GM12878 (cell line): ENCODE data around the gene SPG7. TPM values are rescaled to one million over a fixed set of nuclear protein-coding genes. Genes with fewer than 3 reads are reported as not detected.

ENCODE experiments used
- ATAC-seq: fragments of 200-7000 bp; cut with Tn5 transposase; 3 replicates; pipeline ENCODE4 v1.9.1; 2020; ENCODE audit warnings: mild to moderate bottlenecking, moderate library complexity
- BruUV-seq: library from RNA; stranded (reverse); fragments of 400-500 nt; replicated peaks from 2 replicates; lab custom pipeline; 2021; lab: Mats Ljungman, UMichigan
- CTCF ChIA-PET: fragments of 300-600 bp; sonication (Branson Sonifier 250); formaldehyde crosslinking; extraction: SDS; loops from one replicate; lab custom pipeline; 2021; ENCODE audit warnings: inconsistent platforms; lab: Yijun Ruan, JAX
- POLR2A ChIA-PET: fragments of 350-600 bp; formaldehyde crosslinking; extraction: SDS; loops from one replicate; lab custom pipeline; 2021; ENCODE audit warnings: inconsistent platforms; lab: Charles Lee
- RAD21 ChIA-PET: fragments of 300-600 bp; sonication (Branson Sonifier 250); formaldehyde crosslinking; loops from one replicate; lab custom pipeline; 2023; ENCODE audit warnings: antibody characterized with exemption; ENCODE audit not compliant: unreplicated experiment; lab: Charles Lee
- SMC1A ChIA-PET: fragments of 300-600 bp; sonication (Branson Sonifier 250); formaldehyde crosslinking; loops from one replicate; lab custom pipeline; 2023; ENCODE audit not compliant: unreplicated experiment, uncharacterized antibody; lab: Charles Lee
- DNase-seq: peaks from one replicate; pipeline ENCODE4 v3.0.0-alpha.2; 2011; ENCODE audit warnings: low read depth, low spot score
- FAIRE-seq: peaks from 3 replicates; lab custom pipeline; 2011; peaks lifted over from hg19 to GRCh38; lab: Jason Lieb, UNC
- H2AFZ ChIP-seq: 2 replicates; pipeline ENCODE4 v1.6.0; 2011; ENCODE audit warnings: low read depth, low read length, control low read depth; ENCODE audit not compliant: control insufficient read depth
- H3K27ac ChIP-seq: 2 replicates; pipeline ENCODE4 v1.5.1; 2011; ENCODE audit warnings: control low read depth; ENCODE audit not compliant: control insufficient read depth, insufficient read depth
- H3K27me3 ChIP-seq, 2 experiments: replicated peaks in 1 of 2; 2 replicates each; pipeline versions ENCODE4 v1.6.0 to v1.6.1; 2011; ENCODE audit warnings: low read length in 1 of 2; ENCODE audit not compliant: control insufficient read depth in 2 of 2, insufficient read depth in 2 of 2
- H3K36me3 ChIP-seq, 2 experiments: 2 replicates each; pipeline ENCODE4 v1.5.1; 2011; ENCODE audit warnings: low read length in 1 of 2; ENCODE audit not compliant: control insufficient read depth in 2 of 2, insufficient read depth in 2 of 2
- H3K4me1 ChIP-seq: 2 replicates; pipeline ENCODE4 v1.6.1; 2011; ENCODE audit warnings: mild to moderate bottlenecking, low read length, moderate library complexity, mixed read lengths; ENCODE audit not compliant: control insufficient read depth, insufficient read depth
- H3K4me2 ChIP-seq: 2 replicates; pipeline ENCODE4 v1.6.0; 2011; ENCODE audit warnings: control low read depth; ENCODE audit not compliant: control insufficient read depth, insufficient read depth
- H3K4me3 ChIP-seq: fragments of 200-600 bp; sonication (generic); 2 replicates; pipeline ENCODE4 v1.5.1; 2016
- H3K79me2 ChIP-seq: 2 replicates; pipeline ENCODE4 v1.6.0; 2011; ENCODE audit warnings: low read length; ENCODE audit not compliant: control insufficient read depth, insufficient read depth
- H3K9ac ChIP-seq: 2 replicates; pipeline ENCODE4 v1.8.0; 2011; ENCODE audit warnings: low read length, control low read depth, mixed read lengths; ENCODE audit not compliant: control insufficient read depth, insufficient read depth
- H3K9me3 ChIP-seq: replicated peaks from 3 replicates; pipeline ENCODE4 v1.5.1; 2011; ENCODE audit warnings: mild to moderate bottlenecking, low read length; ENCODE audit not compliant: control insufficient read depth, insufficient read depth
- H4K20me1 ChIP-seq: 2 replicates; pipeline ENCODE4 v1.6.0; 2011; ENCODE audit not compliant: control insufficient read depth, insufficient read depth
- BCL11A ChIP-seq: IDR thresholded peaks from 2 replicates; pipeline ENCODE4 v1.6.1; 2011; ENCODE audit warnings: low read depth, low read length
- CBFB ChIP-seq: IDR thresholded peaks from 2 replicates; pipeline ENCODE4 v1.6.1; 2016; ENCODE audit warnings: antibody characterized with exemption, low read depth
- CREB1 ChIP-seq: IDR thresholded peaks from 2 replicates; pipeline ENCODE4 v1.6.1; 2012; ENCODE audit warnings: low read depth, mild to moderate bottlenecking, inconsistent platforms
- EZH2 ChIP-seq: IDR thresholded peaks from 2 replicates; pipeline ENCODE4 v1.6.1; 2012; ENCODE audit warnings: low read depth, mild to moderate bottlenecking, control low read depth, inconsistent platforms, low read length, borderline replicate concordance; ENCODE audit not compliant: control insufficient read depth
- FOXM1 ChIP-seq: IDR thresholded peaks from 2 replicates; pipeline ENCODE4 v1.6.1; 2012; ENCODE audit warnings: low read depth, mild to moderate bottlenecking, inconsistent platforms, low read length, moderate library complexity
- JUND ChIP-seq: IDR thresholded peaks from 2 replicates; pipeline ENCODE4 v1.6.1; 2012; ENCODE audit warnings: low read depth, mild to moderate bottlenecking, low read length, improper control_type of control experiment, moderate library complexity
- MEF2A ChIP-seq: IDR thresholded peaks from 2 replicates; pipeline ENCODE4 v1.6.1; 2011; ENCODE audit warnings: low read depth, mild to moderate bottlenecking, low read length, moderate library complexity; ENCODE audit not compliant: insufficient read depth
- MTA3 ChIP-seq: IDR thresholded peaks from 2 replicates; pipeline ENCODE4 v1.6.1; 2012; ENCODE audit warnings: low read length, inconsistent platforms, borderline replicate concordance
- NR2F1 ChIP-seq: fragments of 450-650 bp; conservative IDR thresholded peaks from 2 replicates; pipeline ENCODE4 v1.6.1; 2017; ENCODE audit warnings: mild to moderate bottlenecking
- PAX5 ChIP-seq: IDR thresholded peaks from 2 replicates; pipeline ENCODE4 v1.6.1; 2011; ENCODE audit warnings: low read depth, low read length, borderline replicate concordance
- SUPT20H ChIP-seq: IDR thresholded peaks from 2 replicates; pipeline ENCODE4 v1.6.1; 2011; ENCODE audit warnings: low read depth, mild to moderate bottlenecking, low read length, moderate library complexity, borderline replicate concordance; ENCODE audit not compliant: control insufficient read depth
- YY1 ChIP-seq: IDR thresholded peaks from 2 replicates; pipeline ENCODE4 v1.6.1; 2011; ENCODE audit warnings: low read depth, mild to moderate bottlenecking, low read length
- WGBS: methylation state at CpG from one replicate; pipeline ENCODE4 v1.1.6; 2016; ENCODE audit warnings: low lambda C conversion rate; ENCODE audit not compliant: insufficient replicate concordance, insufficient coverage; ENCODE audit errors: missing lambda C conversion rate; 5-methylcytosine and 5-hydroxymethylcytosine counted together
- in situ Hi-C: fragments of 300-500 bp; cut with MboI; formaldehyde crosslinking; loops from 9 replicates; pipeline ENCODE4 v1.14.3; 2018; ENCODE audit warnings: mixed read lengths
- intact Hi-C: fragments of 100-400 bp; cut with micrococcal nuclease; formaldehyde crosslinking; loops from one replicate; pipeline ENCODE4 v1.14.2; 2022; ENCODE audit not compliant: unreplicated experiment
- polyA plus RNA-seq, 11 experiments: library from polyadenylated mRNA; depleted of rRNA in 4 of 11; unstranded in 6 of 11; stranded (reverse) in 5 of 11; fragments of >200 nt; fragmentation: Nextera tagmentation in 4 of 11; fragmentation: Illumina TruSeq in 1 of 11; extraction: Ambion mirVana in 4 of 11; extraction: Trizol in 1 of 11; gene quantifications; 1 replicate in 1 of 11; 2 replicates in 10 of 11; pipeline versions ENCODE4 v1.2.1 to v1.2.3, GENCODE V29; 2011 to 2016; ENCODE audit warnings: inconsistent platforms in 2 of 11, missing spikeins in 2 of 11, low read depth in 1 of 11
- total RNA-seq, 4 experiments: library from RNA; depleted of rRNA in 3 of 4; stranded (reverse); fragments of >200 nt in 3 of 4; fragmentation: Illumina TruSeq in 1 of 4; extraction: Trizol in 1 of 4; gene quantifications; 2 replicates each; pipeline versions ENCODE4 v1.2.1 to v1.2.3, GENCODE V29; 2013 to 2021
- TF ChIP-seq, protein P1 (sequence below): fragments of 450-650 bp; IDR thresholded peaks from 2 replicates; pipeline ENCODE4 v1.6.1; 2017; ENCODE audit warnings: mild to moderate bottlenecking, low read depth, inconsistent platforms; ENCODE audit not compliant: poor library complexity, severe bottlenecking
- TF ChIP-seq, protein P2 (sequence below): fragments of 450-650 bp; IDR thresholded peaks from 2 replicates; pipeline ENCODE4 v1.6.1; 2016; ENCODE audit warnings: mild to moderate bottlenecking
- TF ChIP-seq, protein P3 (sequence below): IDR thresholded peaks from 2 replicates; pipeline ENCODE4 v1.6.1; 2012; ENCODE audit warnings: low read depth, low read length, improper control_type of control experiment
- TF ChIP-seq, protein P4 (sequence below): IDR thresholded peaks from 2 replicates; pipeline ENCODE4 v1.6.1; 2011; ENCODE audit warnings: low read depth, low read length, improper control_type of control experiment, borderline replicate concordance

The SPG7 gene
- total and polyA plus RNA-seq, 10 of the 15 experiments (the other 5 are each of a cell fraction or from before 2014, with no cell fraction given), result 5.9 to 75.9 (median 52.5) TPM

- Histone ChIP-seq H3K36me3 (no peaks in the 10 kb centered on the region; a peak in 1 of 4 replicates), H4K20me1 (no peaks in the 10 kb centered on the region), H3K79me2 (no peaks in the 10 kb centered on the region), H3K4me1 (no peaks in the 10 kb centered on the region), H3K9me3 (no peaks in the 10 kb centered on the region), H3K9ac (no peak overlapping the region), H3K4me3 (no peak overlapping the region), H3K27ac (no peak overlapping the region), H2AFZ (no peak overlapping the region)
- intact Hi-C loops (no loop called here), in situ Hi-C loops (no loop called here)
- SMC1A ChIA-PET, result no interaction called here
- CTCF ChIA-PET, result interaction anchor here (1.0 to 2.0 kb wide), 5 partner anchors 25 to 264 kb away, joined by 3 to 6 read pairs (median 4); partner anchors contain the start of gene CPNE7
- BruUV-seq, result no TSS peak
- ATAC-seq (no peak), FAIRE-seq (no peak), DNase-seq (no peak)
- POLR2A ChIA-PET, result no interaction called here
- 75% methylated on average over 10 of the region's 10 CpGs for WGBS
- RAD21 ChIA-PET, result interaction anchor here (1.0 to 1.4 kb wide), 2 partner anchors 41 to 100 kb away, joined by 3 to 5 read pairs; no protein-coding TSS in a partner anchor
- TF ChIP-seq YY1 (no peak), PAX5 (no peak), CREB1 (no peak), NR2F1 (no peak), BCL11A (no peak), EZH2 (no peak), FOXM1 (no peak), JUND (no peak), CBFB (no peak), SUPT20H (no peak), MTA3 (no peak), MEF2A (no peak)
- TF ChIP-seq, protein P1, sequence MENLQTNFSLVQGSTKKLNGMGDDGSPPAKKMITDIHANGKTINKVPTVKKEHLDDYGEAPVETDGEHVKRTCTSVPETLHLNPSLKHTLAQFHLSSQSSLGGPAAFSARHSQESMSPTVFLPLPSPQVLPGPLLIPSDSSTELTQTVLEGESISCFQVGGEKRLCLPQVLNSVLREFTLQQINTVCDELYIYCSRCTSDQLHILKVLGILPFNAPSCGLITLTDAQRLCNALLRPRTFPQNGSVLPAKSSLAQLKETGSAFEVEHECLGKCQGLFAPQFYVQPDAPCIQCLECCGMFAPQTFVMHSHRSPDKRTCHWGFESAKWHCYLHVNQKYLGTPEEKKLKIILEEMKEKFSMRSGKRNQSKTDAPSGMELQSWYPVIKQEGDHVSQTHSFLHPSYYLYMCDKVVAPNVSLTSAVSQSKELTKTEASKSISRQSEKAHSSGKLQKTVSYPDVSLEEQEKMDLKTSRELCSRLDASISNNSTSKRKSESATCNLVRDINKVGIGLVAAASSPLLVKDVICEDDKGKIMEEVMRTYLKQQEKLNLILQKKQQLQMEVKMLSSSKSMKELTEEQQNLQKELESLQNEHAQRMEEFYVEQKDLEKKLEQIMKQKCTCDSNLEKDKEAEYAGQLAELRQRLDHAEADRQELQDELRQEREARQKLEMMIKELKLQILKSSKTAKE, result no peak
- TF ChIP-seq, protein P2, sequence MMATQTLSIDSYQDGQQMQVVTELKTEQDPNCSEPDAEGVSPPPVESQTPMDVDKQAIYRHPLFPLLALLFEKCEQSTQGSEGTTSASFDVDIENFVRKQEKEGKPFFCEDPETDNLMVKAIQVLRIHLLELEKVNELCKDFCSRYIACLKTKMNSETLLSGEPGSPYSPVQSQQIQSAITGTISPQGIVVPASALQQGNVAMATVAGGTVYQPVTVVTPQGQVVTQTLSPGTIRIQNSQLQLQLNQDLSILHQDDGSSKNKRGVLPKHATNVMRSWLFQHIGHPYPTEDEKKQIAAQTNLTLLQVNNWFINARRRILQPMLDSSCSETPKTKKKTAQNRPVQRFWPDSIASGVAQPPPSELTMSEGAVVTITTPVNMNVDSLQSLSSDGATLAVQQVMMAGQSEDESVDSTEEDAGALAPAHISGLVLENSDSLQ, result no peak
- TF ChIP-seq, protein P3, sequence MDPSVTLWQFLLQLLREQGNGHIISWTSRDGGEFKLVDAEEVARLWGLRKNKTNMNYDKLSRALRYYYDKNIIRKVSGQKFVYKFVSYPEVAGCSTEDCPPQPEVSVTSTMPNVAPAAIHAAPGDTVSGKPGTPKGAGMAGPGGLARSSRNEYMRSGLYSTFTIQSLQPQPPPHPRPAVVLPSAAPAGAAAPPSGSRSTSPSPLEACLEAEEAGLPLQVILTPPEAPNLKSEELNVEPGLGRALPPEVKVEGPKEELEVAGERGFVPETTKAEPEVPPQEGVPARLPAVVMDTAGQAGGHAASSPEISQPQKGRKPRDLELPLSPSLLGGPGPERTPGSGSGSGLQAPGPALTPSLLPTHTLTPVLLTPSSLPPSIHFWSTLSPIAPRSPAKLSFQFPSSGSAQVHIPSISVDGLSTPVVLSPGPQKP, result no peak
- TF ChIP-seq, protein P4, sequence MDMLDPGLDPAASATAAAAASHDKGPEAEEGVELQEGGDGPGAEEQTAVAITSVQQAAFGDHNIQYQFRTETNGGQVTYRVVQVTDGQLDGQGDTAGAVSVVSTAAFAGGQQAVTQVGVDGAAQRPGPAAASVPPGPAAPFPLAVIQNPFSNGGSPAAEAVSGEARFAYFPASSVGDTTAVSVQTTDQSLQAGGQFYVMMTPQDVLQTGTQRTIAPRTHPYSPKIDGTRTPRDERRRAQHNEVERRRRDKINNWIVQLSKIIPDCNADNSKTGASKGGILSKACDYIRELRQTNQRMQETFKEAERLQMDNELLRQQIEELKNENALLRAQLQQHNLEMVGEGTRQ, result no peak
- TF ChIP-seq, all 136 proteins: peak for 0
- no peak overlapping the region for H3K4me2 ChIP-seq
- H3K27me3 ChIP-seq, result no peaks in the 10 kb centered on the region
Observed at GRCh38 chr16:89599902-89600301, 91.7 kb downstream of the SPG7 start.
